ENCODE results near the gene RITA1.

Gene RITA1

GRCh38 chr12:113154351-113154973 lies 31.1 kb upstream of the RITA1 start:
- DNase-seq, result no peak

- no peak for DNase-seq
Observed at GRCh38 chr12:113155060-113155459, 30.5 kb upstream of the RITA1 start.

- no peak for DNase-seq
Observed at GRCh38 chr12:113155646-113156045, 29.9 kb upstream of the RITA1 start.

- DNase-seq, result no peak
Observed at GRCh38 chr12:113157218-113157859, 28.2 kb upstream of the RITA1 start.

- DNase-seq, result no peak
Observed at GRCh38 chr12:113158439-113159203, 26.9 kb upstream of the RITA1 start.

- no peak for DNase-seq
Observed at GRCh38 chr12:113159937-113160336, 25.6 kb upstream of the RITA1 start.

- peak; percentile 7 for DNase-seq
Observed at GRCh38 chr12:113161415-113162016, 24.0 kb upstream of the RITA1 start.

- DNase-seq, result no peak
Observed at GRCh38 chr12:113162102-113163029, 23.2 kb upstream of the RITA1 start.

- no peak for DNase-seq
Observed at GRCh38 chr12:113163030-113163360, 22.5 kb upstream of the RITA1 start.

- no peak for DNase-seq
Observed at GRCh38 chr12:113164014-113164413, 21.5 kb upstream of the RITA1 start.

- no peak for DNase-seq
Observed at GRCh38 chr12:113165521-113166450, 19.7 kb upstream of the RITA1 start.

- no peak for DNase-seq
Observed at GRCh38 chr12:113167868-113168267, 17.7 kb upstream of the RITA1 start.

- DNase-seq, result no peak
Observed at GRCh38 chr12:113169697-113170096, 15.8 kb upstream of the RITA1 start.

GRCh38 chr12:113170457-113170856 lies 15.1 kb upstream of the RITA1 start:
- no peak for DNase-seq

- no peak for DNase-seq
Observed at GRCh38 chr12:113170926-113171325, 14.6 kb upstream of the RITA1 start.

GRCh38 chr12:113171543-113171942 lies 14.0 kb upstream of the RITA1 start:
- DNase-seq, result no peak

GRCh38 chr12:113172185-113172584 lies 13.3 kb upstream of the RITA1 start:
- no peak for DNase-seq

GRCh38 chr12:113173081-113173698 lies 12.3 kb upstream of the RITA1 start:
- DNase-seq, result no peak

GRCh38 chr12:113174461-113175384 lies 10.8 kb upstream of the RITA1 start:
- DNase-seq, result no peak

GRCh38 chr12:113179023-113179422 lies 6.5 kb upstream of the RITA1 start:
- DNase-seq, result no peak
